NCI-H82 (cell line): ENCODE results near the gene SLC38A10.

Experiments
- DNase-seq: peaks from one replicate; lab custom pipeline; 2025; lab: John Stamatoyannopoulos, UW

The SLC38A10 gene

GRCh38 chr17:81277946-81278693, 17.0 kb downstream of the SLC38A10 start:
- DNase-seq: no peak

GRCh38 chr17:81277421-81277820, 17.7 kb downstream of the SLC38A10 start:
- no peak for DNase-seq

GRCh38 chr17:81276781-81277180, 18.3 kb downstream of the SLC38A10 start:
- DNase-seq: no peak

GRCh38 chr17:81274471-81274855, 20.6 kb downstream of the SLC38A10 start:
- no peak for DNase-seq

- no peak for DNase-seq
Measured at GRCh38 chr17:81273698-81274470, 21.2 kb downstream of the SLC38A10 start.

GRCh38 chr17:81272616-81273015, 22.5 kb downstream of the SLC38A10 start:
- DNase-seq: no peak

- DNase-seq: no peak
Measured at GRCh38 chr17:81271226-81271625, 23.9 kb downstream of the SLC38A10 start.

- DNase-seq: no peak
Measured at GRCh38 chr17:81270279-81270678, 24.8 kb downstream of the SLC38A10 start.

- DNase-seq: no peak
Measured at GRCh38 chr17:81267390-81268067, 27.6 kb downstream of the SLC38A10 start.

- no peak for DNase-seq
Measured at GRCh38 chr17:81265576-81265975, 29.5 kb downstream of the SLC38A10 start.

- DNase-seq: no peak
Measured at GRCh38 chr17:81264640-81265039, 30.5 kb downstream of the SLC38A10 start.

GRCh38 chr17:81263371-81264181, 31.5 kb downstream of the SLC38A10 start:
- DNase-seq: no peak

- DNase-seq: no peak
Measured at GRCh38 chr17:81261582-81262336, 33.3 kb downstream of the SLC38A10 start.

- no peak for DNase-seq
Measured at GRCh38 chr17:81261096-81261495, 34.0 kb downstream of the SLC38A10 start.

- no peak for DNase-seq
Measured at GRCh38 chr17:81260641-81261040, 34.5 kb downstream of the SLC38A10 start.

GRCh38 chr17:81260171-81260570, 34.9 kb downstream of the SLC38A10 start:
- no peak for DNase-seq

- DNase-seq: no peak
Measured at GRCh38 chr17:81259058-81259605, 36.0 kb downstream of the SLC38A10 start.

GRCh38 chr17:81258292-81258691, 36.8 kb downstream of the SLC38A10 start:
- no peak for DNase-seq

GRCh38 chr17:81257533-81257932, 37.6 kb downstream of the SLC38A10 start:
- no peak for DNase-seq

GRCh38 chr17:81256616-81257015, 38.5 kb downstream of the SLC38A10 start:
- no peak for DNase-seq
